H1 (cell line): Measurements from ENCODE around the gene RNGTT. TPM values are rescaled to one million over a fixed set of nuclear protein-coding genes. Genes with fewer than 3 reads are reported as not detected.
"Not testable (repeated sequence)": the region's sequence is repeated elsewhere in the genome, so short reads cannot be mapped to it uniquely, and the experiment has no call there.

Experiments
- CTCF ChIA-PET: fragments of 300-600 bp; sonication (Branson Sonifier 250); formaldehyde crosslinking; loops from one replicate; lab custom pipeline; 2021; ENCODE audit not compliant: partially characterized antibody; lab: Charles Lee
- POLR2A ChIA-PET: fragments of 300-600 bp; sonication (Branson Sonifier 250); formaldehyde crosslinking; loops from one replicate; lab custom pipeline; 2021; ENCODE audit warnings: inconsistent platforms; ENCODE audit not compliant: partially characterized antibody; lab: Charles Lee
- DNase-seq, 2 experiments: peaks; one replicate each; pipeline versions ENCODE4 v3.0.0 to v3.0.0-alpha.2; 2010 to 2022; ENCODE audit warnings: low spot score in 2 of 2, low read depth in 1 of 2, mixed read lengths in 1 of 2
- FAIRE-seq: peaks from 2 replicates; lab custom pipeline; 2011; peaks lifted over from hg19 to GRCh38; lab: Jason Lieb, UNC
- H2AFZ ChIP-seq: 2 replicates; pipeline ENCODE4 v1.8.1; 2012; ENCODE audit warnings: low read length, inconsistent platforms
- H2AK5ac ChIP-seq: 2 replicates; pipeline ENCODE4 v1.6.1; 2013; ENCODE audit warnings: low read depth, low read length
- H2BK120ac ChIP-seq: replicated peaks from 2 replicates; pipeline ENCODE3; 2013; ENCODE audit warnings: low read depth, low read length, inconsistent platforms
- H2BK12ac ChIP-seq: 2 replicates; pipeline ENCODE4 v1.6.1; 2013; ENCODE audit warnings: low read depth, low read length
- H2BK15ac ChIP-seq: 2 replicates; pipeline ENCODE4 v1.6.1; 2013; ENCODE audit warnings: low read length
- H2BK20ac ChIP-seq: 2 replicates; pipeline ENCODE4 v1.6.1; 2013; ENCODE audit warnings: low read length
- H2BK5ac ChIP-seq: 2 replicates; pipeline ENCODE4 v1.6.1; 2013; ENCODE audit warnings: low read depth, low read length
- H3K14ac ChIP-seq: 2 replicates; pipeline ENCODE4 v1.6.1; 2013; ENCODE audit warnings: inconsistent platforms; ENCODE audit not compliant: insufficient read length
- H3K18ac ChIP-seq: 2 replicates; pipeline ENCODE4 v1.6.1; 2013; ENCODE audit warnings: low read length; ENCODE audit errors: extremely low read depth
- H3K23ac ChIP-seq: 2 replicates; pipeline ENCODE4 v1.6.1; 2013; ENCODE audit warnings: inconsistent platforms; ENCODE audit not compliant: insufficient read length
- H3K23me2 ChIP-seq: 2 replicates; pipeline ENCODE4 v1.6.1; 2013; ENCODE audit warnings: low read depth, low read length
- H3K27ac ChIP-seq: 2 replicates; pipeline ENCODE4 v1.6.1; 2011; ENCODE audit warnings: low read depth, low read length, inconsistent platforms
- H3K27me3 ChIP-seq, 4 experiments: replicated peaks in 1 of 4; 1 replicate in 1 of 4; 2 replicates in 3 of 4; pipeline versions ENCODE4 v1.6.1 to v1.8.1; 2011 to 2013; ENCODE audit warnings: low read length in 3 of 4, mild to moderate bottlenecking in 3 of 4, inconsistent platforms in 2 of 4, mixed read lengths in 2 of 4, moderate library complexity in 1 of 4; ENCODE audit not compliant: control insufficient read depth in 3 of 4, insufficient read depth in 3 of 4; ENCODE audit errors: extremely low read depth in 1 of 4
- H3K36me3 ChIP-seq, 4 experiments: 2 replicates each; pipeline versions ENCODE4 v1.6.1 to v1.8.1; 2011 to 2013; ENCODE audit warnings: mild to moderate bottlenecking in 4 of 4, low read length in 3 of 4, moderate library complexity in 2 of 4, control low read depth in 1 of 4, inconsistent platforms in 1 of 4; ENCODE audit not compliant: insufficient read depth in 4 of 4, control insufficient read depth in 2 of 4
- H3K4ac ChIP-seq: replicated peaks from 2 replicates; pipeline ENCODE3; 2013; ENCODE audit warnings: low read length, low read depth, mixed read lengths, inconsistent platforms; ENCODE audit not compliant: insufficient read length
- H3K4me1 ChIP-seq, 4 experiments: replicated peaks in 1 of 4; 1 replicate in 1 of 4; 2 replicates in 3 of 4; pipeline versions ENCODE4 v1.6.1 to v1.8.1; 2011 to 2013; ENCODE audit warnings: low read length in 3 of 4, inconsistent platforms in 2 of 4, mixed read lengths in 1 of 4; ENCODE audit not compliant: insufficient read depth in 4 of 4, control insufficient read depth in 3 of 4
- H3K4me2 ChIP-seq, 2 experiments: 2 replicates each; pipeline versions ENCODE4 v1.6.1 to v1.8.1; 2011 to 2013; ENCODE audit warnings: low read depth in 2 of 2, low read length in 2 of 2, control low read depth in 1 of 2, inconsistent platforms in 1 of 2, mild to moderate bottlenecking in 1 of 2; ENCODE audit not compliant: insufficient read depth in 1 of 2
- H3K4me3 ChIP-seq, 4 experiments: fragments of 200-600, 300-600 bp in 1 of 4; sonication (generic), shearing (Covaris generic), sonication (Bioruptor Twin) in 1 of 4; 2 replicates each; pipeline versions ENCODE4 v1.5.1 to v1.8.1; 2011 to 2016; ENCODE audit warnings: low read length in 4 of 4, low read depth in 3 of 4, control low read depth in 2 of 4, inconsistent platforms in 2 of 4, mild to moderate bottlenecking in 2 of 4, mixed read lengths in 1 of 4, moderate library complexity in 1 of 4; ENCODE audit not compliant: insufficient read depth in 2 of 4; ENCODE audit errors: extremely low read depth in 1 of 4
- H3K56ac ChIP-seq: replicated peaks from 2 replicates; pipeline ENCODE3; 2013; ENCODE audit warnings: low read depth, mild to moderate bottlenecking, mixed read lengths, low read length, inconsistent platforms; ENCODE audit not compliant: insufficient read length
- H3K79me1 ChIP-seq: 2 replicates; pipeline ENCODE4 v1.6.1; 2013; ENCODE audit warnings: low read depth, low read length, control low read depth
- H3K79me2 ChIP-seq, 2 experiments: 2 replicates each; pipeline versions ENCODE4 v1.6.1 to v1.8.1; 2012 to 2013; ENCODE audit warnings: low read length in 2 of 2, mild to moderate bottlenecking in 2 of 2, inconsistent platforms in 1 of 2; ENCODE audit not compliant: insufficient read depth in 2 of 2, control insufficient read depth in 1 of 2
- H3K9ac ChIP-seq, 4 experiments: replicated peaks in 1 of 4; 1 replicate in 1 of 4; 2 replicates in 3 of 4; pipeline versions ENCODE4 v1.6.1 to v1.8.1; 2011 to 2013; ENCODE audit warnings: low read depth in 3 of 4, low read length in 3 of 4, control low read depth in 2 of 4, mild to moderate bottlenecking in 2 of 4, moderate library complexity in 2 of 4, inconsistent platforms in 1 of 4; ENCODE audit errors: extremely low read depth in 1 of 4
- H3K9me3 ChIP-seq, 2 experiments: 2 replicates each; pipeline versions ENCODE4 v1.6.1 to v1.8.1; 2012 to 2013; ENCODE audit warnings: mild to moderate bottlenecking in 2 of 2, moderate library complexity in 2 of 2, control low read depth in 1 of 2, inconsistent platforms in 1 of 2, low read depth in 1 of 2, low read length in 1 of 2, mixed read lengths in 1 of 2; ENCODE audit not compliant: insufficient read depth in 2 of 2
- H4K20me1 ChIP-seq, 2 experiments: replicated peaks in 1 of 2; 2 replicates each; pipeline versions ENCODE3 to v1.8.1; 2011 to 2013; ENCODE audit warnings: inconsistent platforms in 2 of 2, low read length in 2 of 2, mild to moderate bottlenecking in 1 of 2; ENCODE audit not compliant: insufficient read depth in 2 of 2, control insufficient read depth in 1 of 2
- H4K5ac ChIP-seq: 2 replicates; pipeline ENCODE4 v1.6.1; 2013; ENCODE audit warnings: low read length, low read depth, mixed read lengths, inconsistent platforms; ENCODE audit not compliant: insufficient read length
- H4K8ac ChIP-seq: 2 replicates; pipeline ENCODE4 v1.8.0; 2013; ENCODE audit warnings: mild to moderate bottlenecking, moderate library complexity, low read length, inconsistent platforms; ENCODE audit not compliant: insufficient read depth; ENCODE audit errors: extremely low read depth
- H4K91ac ChIP-seq: replicated peaks from 2 replicates; pipeline ENCODE3; 2013; ENCODE audit warnings: low read length, mixed read lengths, inconsistent platforms; ENCODE audit not compliant: insufficient read length
- WGBS, 2 experiments: shearing (Covaris generic) in 1 of 2; methylation state at CpG; one replicate each; pipeline versions ENCODE4 v1.1.6 to v1.1.7; 2013 to 2015; ENCODE audit warnings: low lambda C conversion rate in 2 of 2, mixed read lengths in 2 of 2, inconsistent platforms in 1 of 2, low coverage in 1 of 2, missing lambda C conversion rate in 1 of 2; ENCODE audit not compliant: insufficient replicate concordance in 2 of 2, insufficient coverage in 1 of 2, insufficient read length in 1 of 2; ENCODE audit errors: extremely low coverage in 1 of 2, missing lambda C conversion rate in 1 of 2; 5-methylcytosine and 5-hydroxymethylcytosine counted together
- polyA plus RNA-seq, 7 experiments: library from polyadenylated mRNA; depleted of rRNA in 3 of 7; stranded (reverse) in 5 of 7; unstranded in 2 of 7; fragments of >200 nt in 5 of 7; fragments of 200-250 nt in 2 of 7; gene quantifications; 1 replicate in 5 of 7; 2 replicates in 1 of 7; 4 replicates in 1 of 7; pipeline versions ENCODE4 v1.2.1 to v1.2.3, GENCODE V29; 2011 to 2013; ENCODE audit warnings: missing spikeins in 2 of 7, mixed read lengths in 2 of 7
- total RNA-seq: library from RNA; stranded (reverse); fragmentation: NEBNext Ultra II Directional; extraction: Animal tissue kit (Norgen Biotek cat#: 25700); gene quantifications from 2 replicates; pipeline ENCODE4 v1.2.1, GENCODE V29; 2021

RNGTT gene
- total and polyA plus RNA-seq, 2 of the 8 experiments (the other 6 are each of a cell fraction or from before 2014, with no cell fraction given), result 3.6 to 21.2 TPM

DNA sequence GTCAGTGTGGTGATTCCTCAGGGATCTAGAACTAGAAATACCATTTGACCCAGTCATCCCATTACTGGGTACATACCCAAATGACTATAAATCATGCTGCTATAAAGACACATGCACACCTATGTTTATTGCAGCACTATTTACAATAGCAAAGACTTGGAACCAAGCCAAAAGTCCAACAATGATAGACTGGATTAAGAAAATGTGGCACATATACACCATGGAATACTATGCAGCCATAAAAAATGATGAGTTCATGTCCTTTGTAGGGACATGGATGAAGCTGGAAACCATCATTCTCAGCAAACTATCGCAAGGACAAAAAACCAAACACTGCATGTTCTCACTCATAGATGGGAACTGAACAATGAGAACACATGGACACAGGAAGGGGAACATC, 247.0 kb downstream of the RNGTT start:
- POLR2A ChIA-PET, H3K79me1 ChIP-seq, H3K9me3 ChIP-seq, H3K9ac ChIP-seq, H4K20me1 ChIP-seq, H2BK12ac ChIP-seq, H3K27me3 ChIP-seq, H3K23ac ChIP-seq, H3K56ac ChIP-seq, H3K4me3 ChIP-seq, FAIRE-seq, CTCF ChIA-PET, H3K36me3 ChIP-seq, DNase-seq, H2AK5ac ChIP-seq, H3K4me1 ChIP-seq, H2BK120ac ChIP-seq, H3K79me2 ChIP-seq, H3K23me2 ChIP-seq, H2BK5ac ChIP-seq, H2AFZ ChIP-seq, H3K4me2 ChIP-seq, H3K18ac ChIP-seq, H4K91ac ChIP-seq, H3K4ac ChIP-seq, H4K8ac ChIP-seq, H3K14ac ChIP-seq, H4K5ac ChIP-seq, H3K27ac ChIP-seq, H2BK15ac ChIP-seq, H2BK20ac ChIP-seq: not testable (repeated sequence)
- WGBS, 2 experiments, result no CpG with 5 or more reads among the region's 1 CpG
